Osteoblast (primary cell): ENCODE results near the gene CLEC12A. TPM values are rescaled to one million over a fixed set of nuclear protein-coding genes. Genes with fewer than 3 reads are reported as not detected.

Experiments
- DNase-seq: peaks from one replicate; pipeline ENCODE4 v3.0.0; 2011; ENCODE audit warnings: low spot score, mixed read lengths; ENCODE audit not compliant: insufficient read length; ENCODE audit errors: missing footprints
- H2AFZ ChIP-seq: 2 replicates; pipeline ENCODE4 v1.6.0; 2011; ENCODE audit warnings: mild to moderate bottlenecking, low read length
- H3K27ac ChIP-seq: 2 replicates; pipeline ENCODE4 v1.5.1; 2011; ENCODE audit warnings: mild to moderate bottlenecking, low read depth, low read length, moderate library complexity
- H3K27me3 ChIP-seq: 2 replicates; pipeline ENCODE4 v1.6.0; 2012; ENCODE audit warnings: mild to moderate bottlenecking, control low read depth, inconsistent platforms, low read length, moderate library complexity; ENCODE audit not compliant: insufficient read depth
- H3K36me3 ChIP-seq: 2 replicates; pipeline ENCODE4 v1.5.1; 2011; ENCODE audit warnings: mild to moderate bottlenecking, low read length, control low read depth, moderate library complexity; ENCODE audit not compliant: insufficient read depth
- H3K4me1 ChIP-seq: 2 replicates; pipeline ENCODE4 v1.5.1; 2011; ENCODE audit warnings: mild to moderate bottlenecking, low read length, control low read depth, moderate library complexity; ENCODE audit not compliant: insufficient read depth
- H3K4me2 ChIP-seq: 2 replicates; pipeline ENCODE4 v1.6.0; 2011; ENCODE audit warnings: mild to moderate bottlenecking, low read length; ENCODE audit not compliant: insufficient read depth
- H3K4me3 ChIP-seq: fragments of 200-600 bp; sonication (generic); 3 replicates; pipeline ENCODE4 v1.5.1; 2012; ENCODE audit warnings: mild to moderate bottlenecking, low read length, inconsistent platforms; ENCODE audit not compliant: insufficient read depth
- H3K79me2 ChIP-seq: 2 replicates; pipeline ENCODE4 v1.6.0; 2012; ENCODE audit warnings: mild to moderate bottlenecking, low read length, control low read depth, inconsistent platforms; ENCODE audit not compliant: insufficient read depth
- H3K9me3 ChIP-seq: 2 replicates; pipeline ENCODE4 v1.5.1; 2011; ENCODE audit warnings: low read depth, low read length, control low read depth
- H4K20me1 ChIP-seq: 2 replicates; pipeline ENCODE4 v1.6.0; 2012; ENCODE audit warnings: mild to moderate bottlenecking, low read length, control low read depth; ENCODE audit not compliant: insufficient read depth
- total RNA-seq: library from RNA; depleted of rRNA; stranded (reverse); fragments of >200 nt; gene quantifications from 2 replicates; pipeline ENCODE4 v1.2.3, GENCODE V29; 2012
- TF ChIP-seq, protein P1 (sequence below): IDR thresholded peaks from 2 replicates; pipeline ENCODE4 v1.5.1; 2011; ENCODE audit warnings: mild to moderate bottlenecking, low read depth, low read length, moderate library complexity; ENCODE audit errors: extremely low read depth

Gene CLEC12A
- total RNA-seq, result 0.29 and 0.72 TPM in 2 replicates

DNA sequence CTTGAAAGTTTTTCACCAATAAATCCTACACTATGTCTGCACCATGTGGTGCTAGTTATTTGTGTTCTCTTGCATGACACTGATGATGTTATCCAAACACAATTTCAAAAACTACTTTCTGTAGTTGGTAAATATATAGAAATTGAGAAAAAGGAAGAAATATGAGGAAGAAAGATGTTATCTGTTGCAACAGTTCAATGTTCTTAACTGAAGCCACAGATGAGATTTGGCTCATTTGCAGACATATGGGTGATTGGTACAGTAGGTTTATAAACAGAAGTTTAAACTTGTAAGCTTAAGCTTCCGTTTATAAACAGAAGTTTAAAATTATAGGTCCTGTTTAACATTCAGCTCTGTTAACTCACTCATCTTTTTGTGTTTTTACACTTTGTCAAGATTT lies at the start of gene CLEC12A:
TSS of gene CLEC12A (plus strand) at position 229 of the 400 bp plus-strand sequence. CDS start 188 bp downstream, outside the sequence.
- no peak for DNase-seq

DNA sequence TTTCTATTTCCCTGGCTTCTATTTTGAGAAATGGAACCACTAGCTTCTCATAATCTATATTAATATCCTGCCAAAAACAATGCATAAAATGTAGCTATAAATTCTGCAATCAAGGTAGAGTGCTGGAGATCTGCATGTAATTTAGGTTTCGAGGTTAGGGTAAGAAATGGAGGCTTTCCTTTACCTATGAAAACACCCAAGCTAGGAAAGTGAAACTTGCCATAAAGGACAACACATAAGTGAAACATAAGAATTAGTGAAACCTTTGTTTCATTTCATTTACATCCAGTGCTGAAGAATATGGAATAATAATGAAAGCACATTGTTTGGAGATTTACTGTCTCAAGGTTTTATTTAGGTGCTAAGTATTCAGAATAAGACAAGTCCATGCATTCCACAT lies 48.8 kb upstream of the CLEC12A start:
- Histone ChIP-seq H3K27ac (no peak overlapping the region), H4K20me1 (no peaks in the 10 kb centered on the region), H3K4me2 (no peak overlapping the region), H3K4me3 (no peak overlapping the region), H3K79me2 (no peaks in the 10 kb centered on the region), H3K36me3 (no peaks in the 10 kb centered on the region), H2AFZ (no peak overlapping the region), H3K4me1 (no peaks in the 10 kb centered on the region), H3K27me3 (no peaks in the 10 kb centered on the region), H3K9me3 (no peaks in the 10 kb centered on the region)
- TF ChIP-seq, protein P1, sequence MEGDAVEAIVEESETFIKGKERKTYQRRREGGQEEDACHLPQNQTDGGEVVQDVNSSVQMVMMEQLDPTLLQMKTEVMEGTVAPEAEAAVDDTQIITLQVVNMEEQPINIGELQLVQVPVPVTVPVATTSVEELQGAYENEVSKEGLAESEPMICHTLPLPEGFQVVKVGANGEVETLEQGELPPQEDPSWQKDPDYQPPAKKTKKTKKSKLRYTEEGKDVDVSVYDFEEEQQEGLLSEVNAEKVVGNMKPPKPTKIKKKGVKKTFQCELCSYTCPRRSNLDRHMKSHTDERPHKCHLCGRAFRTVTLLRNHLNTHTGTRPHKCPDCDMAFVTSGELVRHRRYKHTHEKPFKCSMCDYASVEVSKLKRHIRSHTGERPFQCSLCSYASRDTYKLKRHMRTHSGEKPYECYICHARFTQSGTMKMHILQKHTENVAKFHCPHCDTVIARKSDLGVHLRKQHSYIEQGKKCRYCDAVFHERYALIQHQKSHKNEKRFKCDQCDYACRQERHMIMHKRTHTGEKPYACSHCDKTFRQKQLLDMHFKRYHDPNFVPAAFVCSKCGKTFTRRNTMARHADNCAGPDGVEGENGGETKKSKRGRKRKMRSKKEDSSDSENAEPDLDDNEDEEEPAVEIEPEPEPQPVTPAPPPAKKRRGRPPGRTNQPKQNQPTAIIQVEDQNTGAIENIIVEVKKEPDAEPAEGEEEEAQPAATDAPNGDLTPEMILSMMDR, result no peak
- no peak for DNase-seq

More for the DNA sequence above, at the start of gene CLEC12A:
- Histone ChIP-seq H2AFZ (no peak within 1 kb of the TSS), H3K4me2 (no peak within 1 kb of the TSS), H3K9me3 (no peaks in the 10 kb centered on the region), H3K27ac (no peak within 1 kb of the TSS), H3K79me2 (no peaks in the 10 kb centered on the region), H4K20me1 (no peaks in the 10 kb centered on the region), H3K4me1 (no peaks in the 10 kb centered on the region), H3K36me3 (no peaks in the 10 kb centered on the region), H3K27me3 (no peaks in the 10 kb centered on the region), H3K4me3 (no peak within 1 kb of the TSS)
- TF ChIP-seq, protein P1, result no peak

DNA sequence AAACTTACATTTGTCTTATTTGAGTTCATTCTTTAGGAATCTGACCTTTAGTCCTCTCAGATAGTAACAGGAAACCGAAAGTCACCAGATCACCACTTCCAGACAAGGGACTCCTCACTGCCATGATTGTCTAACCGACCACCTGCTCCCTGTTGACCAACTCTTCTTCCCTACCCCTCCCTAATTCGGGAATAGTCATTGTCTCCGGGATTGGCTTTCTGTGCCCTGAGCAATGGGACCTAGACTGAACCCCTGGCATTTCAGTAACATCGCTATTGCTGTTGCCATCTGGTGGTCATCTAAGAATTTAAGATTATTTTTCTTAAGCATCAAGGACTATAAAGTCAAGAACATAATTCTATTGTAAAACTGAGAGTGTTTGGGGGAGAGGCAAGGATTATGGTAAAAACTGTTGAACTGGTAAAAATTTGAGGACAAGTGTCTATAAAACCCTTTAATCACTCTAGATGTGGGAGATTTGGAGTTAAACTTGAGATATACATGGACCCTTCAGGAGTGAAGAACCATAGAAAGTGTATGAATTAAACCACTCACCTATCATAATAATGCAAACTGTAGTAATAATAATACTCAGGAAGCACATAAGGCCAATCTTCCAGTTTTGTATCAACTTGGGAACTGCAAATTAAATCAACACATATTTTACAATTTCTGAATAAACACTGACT lies 45.4 kb upstream of the CLEC12A start:
- Histone ChIP-seq H3K36me3 (no peaks in the 10 kb centered on the region), H2AFZ (peak overlapping the region; percentile 85), H4K20me1 (no peaks in the 10 kb centered on the region), H3K27ac (no peak overlapping the region), H3K27me3 (no peaks in the 10 kb centered on the region), H3K9me3 (no peaks in the 10 kb centered on the region), H3K4me1 (no peaks in the 10 kb centered on the region), H3K79me2 (no peaks in the 10 kb centered on the region), H3K4me2 (peak overlapping the region; percentile 66), H3K4me3 (peak overlapping the region; percentile 33)
- TF ChIP-seq, protein P1, result peak; percentile 54
- DNase-seq, result no peak

DNA sequence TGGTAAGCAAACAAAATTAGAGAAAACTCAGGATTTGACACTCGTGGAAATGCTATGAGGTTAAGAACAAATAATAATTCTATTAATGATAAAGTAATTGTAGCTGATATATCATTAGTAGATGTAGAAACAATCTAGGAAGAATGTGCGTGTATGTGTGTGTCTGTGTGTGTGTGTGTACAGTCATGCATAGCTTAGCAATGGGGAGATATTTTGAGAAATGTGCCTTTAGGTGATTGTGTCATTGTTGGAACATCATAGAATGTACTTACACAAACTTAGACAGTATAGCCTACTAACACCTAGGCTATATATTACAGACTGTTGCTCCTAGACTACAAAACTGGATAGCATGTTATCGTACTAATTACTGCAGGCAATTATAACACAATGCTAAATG lies 44.3 kb upstream of the CLEC12A start:
- TF ChIP-seq, protein P1, result no peak
- DNase-seq, result no peak
- Histone ChIP-seq H3K79me2 (no peaks in the 10 kb centered on the region), H3K4me2 (no peak overlapping the region), H3K4me1 (no peaks in the 10 kb centered on the region), H2AFZ (no peak overlapping the region), H3K27me3 (no peaks in the 10 kb centered on the region), H3K4me3 (no peak overlapping the region), H4K20me1 (no peaks in the 10 kb centered on the region), H3K9me3 (no peaks in the 10 kb centered on the region), H3K27ac (no peak overlapping the region), H3K36me3 (no peaks in the 10 kb centered on the region)
